ENCODE data around the gene HPN. TPM values are rescaled to one million over a fixed set of nuclear protein-coding genes. Genes with fewer than 3 reads are reported as not detected.
"Not testable (repeated sequence)": the region's sequence is repeated elsewhere in the genome, so short reads cannot be mapped to it uniquely, and the experiment has no call there.

Gene HPN
- total and polyA plus RNA-seq, 4 donors, result 0.20 to 1.4 (median 0.79) TPM

DNA sequence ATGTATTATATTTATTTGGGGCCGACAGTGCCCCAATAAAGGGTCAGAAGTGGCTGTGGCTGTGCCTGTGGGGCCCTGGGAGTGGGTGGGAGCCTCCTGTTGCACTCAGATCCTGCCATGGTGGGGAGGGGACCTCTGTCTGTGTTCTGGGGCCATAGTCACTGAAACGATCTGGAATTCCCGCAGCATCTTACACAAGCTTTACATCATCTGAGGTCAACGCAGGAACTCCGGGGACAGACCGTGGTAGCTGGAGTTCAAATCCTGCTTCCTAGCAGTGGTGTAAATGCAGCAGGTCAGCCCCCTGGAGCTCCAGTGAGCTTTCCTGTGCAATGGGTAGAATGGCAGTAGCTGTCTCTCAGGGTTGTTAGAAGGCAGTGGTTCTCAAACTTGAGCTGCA lies 15.1 kb upstream of the HPN start:
- H3K4me1 ChIP-seq (ENCODE audit: control insufficient read depth, insufficient read depth, low read length), result peaks cover 7% of the 10 kb centered on the region
- H3K27me3 ChIP-seq (ENCODE audit: control insufficient read depth, insufficient read depth, low read length), result peaks cover 3% of the 10 kb centered on the region
- no peak overlapping the region for H3K27ac ChIP-seq (ENCODE audit: low read depth, low read length)
- WGBS (ENCODE audit: insufficient coverage), result 74% methylated on average over 5 of the region's 6 CpGs
- H3K9me3 ChIP-seq (ENCODE audit: control insufficient read depth, insufficient read depth, low read length), result no peaks in the 10 kb centered on the region
- DNase-seq (ENCODE audit: low read depth in 4 of 6, low spot score in 6 of 6), result no peak
- no peak overlapping the region for H3K4me3 ChIP-seq (ENCODE audit: low read depth, low read length)
- peaks cover 69% of the 10 kb centered on the region for H3K36me3 ChIP-seq (ENCODE audit: control insufficient read depth, insufficient read depth, low read length)

DNA sequence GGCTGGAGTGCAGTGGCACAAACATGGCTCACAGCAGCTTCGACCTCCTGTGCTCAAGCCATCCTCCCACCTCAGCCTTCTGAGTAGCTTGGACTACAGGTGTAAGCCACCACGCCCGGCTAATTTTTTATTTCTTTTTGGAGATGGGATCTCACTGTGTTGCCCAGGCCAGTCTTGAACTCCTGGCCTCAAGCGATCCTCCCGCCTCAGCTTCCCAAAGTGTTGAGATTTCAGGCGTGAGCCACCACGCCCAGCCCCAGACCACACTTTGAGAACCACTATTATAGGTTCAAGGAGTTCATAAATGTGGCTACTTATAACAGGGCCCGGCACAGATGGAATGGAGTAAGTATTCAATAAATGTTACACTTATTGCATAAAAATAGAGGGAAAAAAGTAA lies 14.5 kb upstream of the HPN start:
- no peak overlapping the region for H3K27ac ChIP-seq (ENCODE audit: low read depth, low read length)
- H3K27me3 ChIP-seq (ENCODE audit: control insufficient read depth, insufficient read depth, low read length), result peaks cover 8% of the 10 kb centered on the region
- H3K9me3 ChIP-seq (ENCODE audit: control insufficient read depth, insufficient read depth, low read length), result no peaks in the 10 kb centered on the region
- no peak overlapping the region for H3K4me3 ChIP-seq (ENCODE audit: low read depth, low read length)
- no peak for DNase-seq (ENCODE audit: low read depth in 4 of 6, low spot score in 6 of 6)
- H3K36me3 ChIP-seq (ENCODE audit: control insufficient read depth, insufficient read depth, low read length), result peaks cover 63% of the 10 kb centered on the region
- peaks cover 12% of the 10 kb centered on the region for H3K4me1 ChIP-seq (ENCODE audit: control insufficient read depth, insufficient read depth, low read length)
- 100% methylated on average over 1 of the region's 8 CpGs for WGBS (ENCODE audit: insufficient coverage)

DNA sequence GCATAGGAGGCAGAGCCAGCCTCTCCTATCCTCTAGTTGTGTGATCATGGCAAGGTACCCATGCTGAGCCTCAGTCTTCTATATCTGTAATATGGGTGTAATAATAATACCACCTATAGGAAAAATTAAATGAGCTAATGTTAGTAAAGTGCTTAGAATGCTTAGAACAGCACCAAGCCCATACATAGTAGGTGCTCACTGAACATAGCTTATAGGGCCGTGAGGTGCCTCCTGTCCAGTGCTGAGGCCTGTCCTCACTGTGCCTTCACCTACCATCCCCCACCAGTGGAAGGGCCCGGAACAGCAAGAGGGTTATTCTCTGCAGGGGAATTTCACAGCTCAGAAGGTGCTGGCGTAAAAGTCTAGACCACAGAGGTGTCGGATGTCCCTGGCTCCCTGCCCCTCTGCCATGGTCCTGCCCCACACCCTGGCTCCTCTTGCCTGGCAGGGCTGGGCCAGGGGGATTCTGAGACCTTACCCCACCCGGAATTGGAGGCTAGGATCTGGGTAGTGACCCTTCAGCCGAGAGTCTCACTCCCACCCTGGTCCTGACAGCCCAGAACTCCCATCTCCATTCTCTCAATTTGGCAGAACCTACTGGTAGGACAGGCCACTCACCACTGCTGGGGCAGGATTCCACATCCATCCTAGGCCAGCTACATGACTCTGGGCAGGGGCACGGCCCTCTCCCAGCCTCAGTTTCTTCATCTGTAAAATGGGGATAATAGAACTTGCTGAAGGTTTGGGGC lies 13.5 kb upstream of the HPN start:
- WGBS (ENCODE audit: insufficient coverage), result 78% methylated on average over 5 of the region's 7 CpGs
- Histone ChIP-seq H3K4me3 (ENCODE audit: low read depth, low read length) (no peak overlapping the region), H3K4me1 (ENCODE audit: control insufficient read depth, insufficient read depth, low read length) (peaks cover 14% of the 10 kb centered on the region), H3K27me3 (ENCODE audit: control insufficient read depth, insufficient read depth, low read length) (peaks cover 13% of the 10 kb centered on the region), H3K36me3 (ENCODE audit: control insufficient read depth, insufficient read depth, low read length) (peaks cover 53% of the 10 kb centered on the region), H3K9me3 (ENCODE audit: control insufficient read depth, insufficient read depth, low read length) (no peaks in the 10 kb centered on the region), H3K27ac (ENCODE audit: low read depth, low read length) (no peak overlapping the region)
- DNase-seq (ENCODE audit: low read depth in 4 of 6, low spot score in 6 of 6), result no peak

DNA sequence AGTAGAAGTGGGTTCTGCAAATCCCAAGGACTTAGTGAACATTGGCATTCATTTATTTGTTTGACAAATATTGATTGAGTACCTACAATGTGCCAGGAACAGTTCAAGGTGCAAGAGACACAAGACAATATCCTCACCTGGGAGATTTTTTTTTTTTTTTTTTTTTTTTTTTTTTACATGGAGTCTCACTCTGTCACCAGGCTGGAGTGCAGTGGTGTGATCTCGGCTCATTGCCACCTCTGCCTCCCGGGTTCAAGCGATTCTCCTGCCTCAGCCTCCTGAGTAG lies 13.0 kb upstream of the HPN start:
- WGBS (ENCODE audit: insufficient coverage), result no CpG with 5 or more reads among the region's 3 CpGs
- H3K4me1 ChIP-seq (ENCODE audit: control insufficient read depth, insufficient read depth, low read length), result peaks cover 14% of the 10 kb centered on the region
- H3K9me3 ChIP-seq (ENCODE audit: control insufficient read depth, insufficient read depth, low read length); H3K4me3 ChIP-seq (ENCODE audit: low read depth, low read length); DNase-seq (ENCODE audit: low read depth in 4 of 6, low spot score in 6 of 6); H3K27ac ChIP-seq (ENCODE audit: low read depth, low read length): not testable (repeated sequence)
- peaks cover 16% of the 10 kb centered on the region for H3K27me3 ChIP-seq (ENCODE audit: control insufficient read depth, insufficient read depth, low read length)
- peaks cover 52% of the 10 kb centered on the region for H3K36me3 ChIP-seq (ENCODE audit: control insufficient read depth, insufficient read depth, low read length)

DNA sequence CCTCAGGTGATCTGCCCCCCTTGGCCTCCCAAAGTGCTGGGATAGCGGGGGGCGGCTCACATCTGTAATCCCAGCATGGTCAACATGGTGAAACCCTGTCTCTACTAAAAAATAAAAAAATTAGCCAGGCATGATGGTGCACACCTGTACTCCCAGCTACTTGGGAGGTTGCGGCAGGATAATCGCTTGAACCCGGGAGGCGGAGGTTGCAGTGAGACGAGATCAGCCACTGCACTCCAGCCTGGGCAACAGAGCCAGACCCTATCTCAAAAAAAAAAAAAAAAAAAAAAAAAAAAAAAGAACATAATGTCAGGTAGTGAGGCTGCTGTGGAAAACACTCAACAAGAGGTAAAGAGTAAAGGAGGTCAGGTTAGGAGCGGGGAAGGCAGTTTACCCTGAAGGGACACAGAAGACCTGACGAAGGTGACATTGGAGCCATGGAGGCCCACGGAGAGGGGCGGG lies 12.2 kb upstream of the HPN start:
- not testable (repeated sequence) for H3K9me3 ChIP-seq (ENCODE audit: control insufficient read depth, insufficient read depth, low read length); H3K4me3 ChIP-seq (ENCODE audit: low read depth, low read length); H3K27ac ChIP-seq (ENCODE audit: low read depth, low read length); DNase-seq (ENCODE audit: low read depth in 4 of 6, low spot score in 6 of 6)
- Histone ChIP-seq H3K27me3 (ENCODE audit: control insufficient read depth, insufficient read depth, low read length) (peaks cover 16% of the 10 kb centered on the region), H3K4me1 (ENCODE audit: control insufficient read depth, insufficient read depth, low read length) (peaks cover 14% of the 10 kb centered on the region), H3K36me3 (ENCODE audit: control insufficient read depth, insufficient read depth, low read length) (peaks cover 52% of the 10 kb centered on the region)
- 60% methylated on average over 7 of the region's 11 CpGs for WGBS (ENCODE audit: insufficient coverage)

DNA sequence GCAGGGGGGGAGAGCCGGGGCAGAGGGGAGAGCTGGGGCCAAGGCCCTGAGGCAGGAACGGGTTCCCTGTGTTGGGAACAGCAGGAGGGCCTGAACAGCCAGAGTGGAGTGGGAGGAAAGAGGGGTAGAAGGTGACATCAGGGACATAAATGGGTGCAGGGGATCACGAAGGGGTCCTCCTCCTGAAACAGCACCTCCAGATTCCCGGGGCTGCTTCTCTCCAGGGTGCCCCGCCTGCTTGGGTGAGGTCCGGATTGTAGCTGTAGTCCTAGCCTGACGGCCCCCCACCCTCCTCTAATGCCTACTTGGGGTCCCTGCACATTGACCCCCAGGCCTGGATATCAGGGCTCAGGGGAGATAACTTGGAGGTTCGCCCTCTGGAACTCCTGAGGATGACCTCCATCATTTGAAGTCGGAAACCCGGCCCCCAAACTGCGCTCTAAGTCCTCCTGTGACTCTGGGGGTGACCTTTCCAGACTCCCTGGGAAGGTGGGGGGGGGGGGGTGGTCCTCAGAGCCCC lies 11.7 kb upstream of the HPN start:
- peaks cover 14% of the 10 kb centered on the region for H3K4me1 ChIP-seq (ENCODE audit: control insufficient read depth, insufficient read depth, low read length)
- peaks cover 49% of the 10 kb centered on the region for H3K36me3 ChIP-seq (ENCODE audit: control insufficient read depth, insufficient read depth, low read length)
- 14% methylated on average over 4 of the region's 11 CpGs for WGBS (ENCODE audit: insufficient coverage)
- peaks cover 16% of the 10 kb centered on the region for H3K27me3 ChIP-seq (ENCODE audit: control insufficient read depth, insufficient read depth, low read length)
- H3K4me3 ChIP-seq (ENCODE audit: low read depth, low read length), result no peak overlapping the region
- no peak for DNase-seq (ENCODE audit: low read depth in 4 of 6, low spot score in 6 of 6)
- H3K27ac ChIP-seq (ENCODE audit: low read depth, low read length), result no peak overlapping the region
- no peaks in the 10 kb centered on the region for H3K9me3 ChIP-seq (ENCODE audit: control insufficient read depth, insufficient read depth, low read length)

DNA sequence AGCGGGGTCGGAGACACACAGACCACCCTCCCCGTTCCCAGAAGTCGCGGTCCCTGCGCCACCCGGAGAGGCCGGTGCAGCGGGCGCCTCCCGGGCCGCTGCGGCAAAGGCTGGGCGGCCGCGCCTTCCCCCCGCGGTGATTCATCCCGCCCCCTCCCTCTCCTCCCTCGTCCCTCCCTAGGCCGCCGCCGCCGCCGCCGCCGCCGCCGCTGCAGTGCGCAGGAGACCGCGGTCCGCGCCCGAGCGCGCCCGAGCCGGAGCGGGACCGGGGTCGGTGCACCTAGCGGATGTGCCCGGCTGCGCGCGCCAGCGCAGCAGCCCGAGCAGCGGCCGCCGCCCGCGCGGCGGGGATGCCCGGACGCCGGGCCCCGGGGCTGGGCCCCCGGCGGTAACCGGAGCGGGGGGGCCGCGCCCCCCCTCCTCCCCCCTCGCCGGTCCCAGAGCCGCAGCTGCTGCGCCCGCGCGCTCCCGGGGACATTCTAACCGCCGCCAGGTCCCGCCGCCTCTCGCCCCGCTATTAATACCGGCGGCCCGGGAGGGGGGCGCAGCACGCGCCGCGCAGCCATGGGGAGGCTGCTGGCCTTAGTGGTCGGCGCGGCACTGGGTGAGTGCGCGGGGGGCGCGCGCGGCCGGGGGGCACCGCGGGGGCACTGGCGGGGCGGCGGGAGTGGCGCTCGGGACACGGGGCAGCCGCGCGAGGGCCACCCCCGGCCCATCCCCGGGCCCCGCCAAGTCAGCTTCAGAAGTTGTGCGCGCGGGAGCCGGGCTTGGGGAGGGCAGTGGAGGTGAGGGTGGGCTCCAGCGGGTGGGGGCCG lies 11.1 kb upstream of the HPN start, which contains the start of gene SCN1B:
Gene SCN1B, plus strand, starts transcription at position 214 of the 815 bp plus-strand sequence. Its CDS starts 351 bp downstream, at position 565.
- Histone ChIP-seq H3K27ac (ENCODE audit: low read depth, low read length) (no peak within 1 kb of the TSS), H3K9me3 (ENCODE audit: control insufficient read depth, insufficient read depth, low read length) (no peaks in the 10 kb centered on the region), H3K4me1 (ENCODE audit: control insufficient read depth, insufficient read depth, low read length) (peaks cover 14% of the 10 kb centered on the region), H3K27me3 (ENCODE audit: control insufficient read depth, insufficient read depth, low read length) (peaks cover 16% of the 10 kb centered on the region), H3K4me3 (ENCODE audit: low read depth, low read length) (peak within 1 kb of the TSS; percentile 16), H3K36me3 (ENCODE audit: control insufficient read depth, insufficient read depth, low read length) (peaks cover 42% of the 10 kb centered on the region)
- under 1% methylated on average over 108 of the region's 118 CpGs for WGBS (ENCODE audit: insufficient coverage)
- DNase-seq (ENCODE audit: low read depth in 4 of 6, low spot score in 6 of 6), result peak in 2 of 6 donors; percentile 64 to 66

DNA sequence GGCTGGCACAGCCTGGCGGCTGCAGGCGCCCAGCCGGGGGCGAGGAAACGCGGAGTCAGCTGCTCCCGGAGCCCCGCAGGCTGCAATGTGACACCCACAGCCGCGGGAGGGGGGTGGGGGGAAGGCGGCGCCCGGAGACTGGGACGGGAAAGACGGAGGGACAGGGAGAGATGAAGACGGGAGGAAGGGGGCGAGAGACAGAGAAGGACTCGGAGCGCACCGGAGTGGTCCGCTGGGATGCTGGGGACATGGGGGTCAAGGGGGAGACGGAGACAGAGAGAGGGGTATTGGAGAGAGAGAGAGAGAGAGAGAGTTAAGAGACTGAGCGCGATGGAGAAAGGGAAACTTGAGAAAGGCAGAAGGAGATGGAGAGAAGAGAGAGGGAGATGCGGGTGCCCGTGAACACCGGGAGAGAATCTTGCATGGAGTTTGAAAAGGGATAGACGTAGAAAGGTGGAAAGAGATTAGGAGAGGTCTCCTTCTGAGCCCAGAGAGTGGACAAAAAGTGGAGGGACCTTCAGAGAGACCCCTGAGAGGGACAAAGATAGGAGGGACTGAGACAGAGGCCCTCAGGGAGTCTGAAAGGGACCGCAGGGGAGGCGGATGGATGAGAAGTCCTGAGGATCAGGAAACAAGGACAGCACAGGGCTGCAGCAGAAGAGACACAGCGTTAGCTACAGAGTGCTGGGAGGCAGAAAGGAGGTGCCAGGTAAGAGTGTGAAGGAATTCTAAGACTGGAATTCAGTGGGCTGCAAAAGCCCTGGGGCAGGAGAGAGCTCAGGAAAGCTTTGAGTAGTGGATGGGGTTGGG lies 10.2 kb upstream of the HPN start:
- Histone ChIP-seq H3K4me3 (ENCODE audit: low read depth, low read length) (peak overlapping the region; percentile 16), H3K27ac (ENCODE audit: low read depth, low read length) (no peak overlapping the region), H3K4me1 (ENCODE audit: control insufficient read depth, insufficient read depth, low read length) (peaks cover 14% of the 10 kb centered on the region), H3K36me3 (ENCODE audit: control insufficient read depth, insufficient read depth, low read length) (peaks cover 34% of the 10 kb centered on the region), H3K9me3 (ENCODE audit: control insufficient read depth, insufficient read depth, low read length) (no peaks in the 10 kb centered on the region), H3K27me3 (ENCODE audit: control insufficient read depth, insufficient read depth, low read length) (peaks cover 16% of the 10 kb centered on the region)
- under 1% methylated on average over 31 of the region's 31 CpGs for WGBS (ENCODE audit: insufficient coverage)
- peak in 2 of 6 donors; percentile 38 to 40 for DNase-seq (ENCODE audit: low read depth in 4 of 6, low spot score in 6 of 6)

DNA sequence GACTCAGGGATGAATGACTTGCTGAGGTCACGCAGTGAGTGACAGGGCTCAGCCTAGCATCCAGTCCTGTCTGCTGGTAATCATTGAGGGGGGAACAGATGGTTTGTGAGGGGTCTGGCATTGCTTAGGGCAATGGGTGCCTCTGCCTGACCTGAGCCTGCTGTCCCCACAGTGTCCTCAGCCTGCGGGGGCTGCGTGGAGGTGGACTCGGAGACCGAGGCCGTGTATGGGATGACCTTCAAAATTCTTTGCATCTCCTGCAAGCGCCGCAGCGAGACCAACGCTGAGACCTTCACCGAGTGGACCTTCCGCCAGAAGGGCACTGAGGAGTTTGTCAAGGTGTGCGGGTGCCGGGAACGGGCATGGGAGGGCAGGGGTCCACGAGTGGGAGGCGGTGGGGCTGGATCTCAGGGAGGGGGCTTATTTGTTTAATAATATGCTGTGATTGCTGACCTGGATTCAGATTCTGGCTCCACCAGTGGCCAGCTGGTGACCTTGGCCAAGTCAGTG lies 9.1 kb upstream of the HPN start:
- DNase-seq (ENCODE audit: low read depth in 4 of 6, low spot score in 6 of 6), result no peak
- H3K27me3 ChIP-seq (ENCODE audit: control insufficient read depth, insufficient read depth, low read length), result peaks cover 16% of the 10 kb centered on the region
- no peaks in the 10 kb centered on the region for H3K9me3 ChIP-seq (ENCODE audit: control insufficient read depth, insufficient read depth, low read length)
- H3K4me3 ChIP-seq (ENCODE audit: low read depth, low read length), result no peak overlapping the region
- H3K4me1 ChIP-seq (ENCODE audit: control insufficient read depth, insufficient read depth, low read length), result peaks cover 14% of the 10 kb centered on the region
- 90% methylated on average over 16 of the region's 17 CpGs for whole genome bisulfite sequencing (ENCODE audit: insufficient coverage)
- peaks cover 27% of the 10 kb centered on the region for H3K36me3 ChIP-seq (ENCODE audit: control insufficient read depth, insufficient read depth, low read length)
- no peak overlapping the region for H3K27ac ChIP-seq (ENCODE audit: low read depth, low read length)

Data from spinal cord (tissue), 10 donors.